ENCODE results near the gene CEP83. TPM values are rescaled to one million over a fixed set of nuclear protein-coding genes. Genes with fewer than 3 reads are reported as not detected.

The CEP83 gene
- total and polyA plus RNA-seq, 2 experiments from 2014 or later: 29.8 to 33.7 TPM

DNA sequence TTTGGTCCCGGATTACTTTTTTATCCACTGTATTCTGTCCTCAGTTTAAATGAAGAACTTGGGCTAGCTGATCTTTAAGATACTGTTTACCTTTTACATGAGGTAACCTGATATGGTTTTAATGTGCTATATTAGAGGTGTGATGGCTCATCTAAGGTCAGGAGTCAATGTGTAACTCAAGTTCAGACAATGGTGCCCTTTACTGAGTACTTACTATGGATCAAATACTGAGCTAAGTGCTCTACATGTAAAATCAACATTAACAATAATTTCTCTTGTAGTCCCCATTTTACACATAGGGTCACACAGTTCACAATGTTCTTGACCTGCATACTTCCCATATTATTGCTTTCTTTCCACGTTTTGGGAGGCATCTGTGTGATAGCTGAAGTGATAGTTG is 79.2 kb downstream of the CEP83 start (continued):
- TF ChIP-seq, protein P1, sequence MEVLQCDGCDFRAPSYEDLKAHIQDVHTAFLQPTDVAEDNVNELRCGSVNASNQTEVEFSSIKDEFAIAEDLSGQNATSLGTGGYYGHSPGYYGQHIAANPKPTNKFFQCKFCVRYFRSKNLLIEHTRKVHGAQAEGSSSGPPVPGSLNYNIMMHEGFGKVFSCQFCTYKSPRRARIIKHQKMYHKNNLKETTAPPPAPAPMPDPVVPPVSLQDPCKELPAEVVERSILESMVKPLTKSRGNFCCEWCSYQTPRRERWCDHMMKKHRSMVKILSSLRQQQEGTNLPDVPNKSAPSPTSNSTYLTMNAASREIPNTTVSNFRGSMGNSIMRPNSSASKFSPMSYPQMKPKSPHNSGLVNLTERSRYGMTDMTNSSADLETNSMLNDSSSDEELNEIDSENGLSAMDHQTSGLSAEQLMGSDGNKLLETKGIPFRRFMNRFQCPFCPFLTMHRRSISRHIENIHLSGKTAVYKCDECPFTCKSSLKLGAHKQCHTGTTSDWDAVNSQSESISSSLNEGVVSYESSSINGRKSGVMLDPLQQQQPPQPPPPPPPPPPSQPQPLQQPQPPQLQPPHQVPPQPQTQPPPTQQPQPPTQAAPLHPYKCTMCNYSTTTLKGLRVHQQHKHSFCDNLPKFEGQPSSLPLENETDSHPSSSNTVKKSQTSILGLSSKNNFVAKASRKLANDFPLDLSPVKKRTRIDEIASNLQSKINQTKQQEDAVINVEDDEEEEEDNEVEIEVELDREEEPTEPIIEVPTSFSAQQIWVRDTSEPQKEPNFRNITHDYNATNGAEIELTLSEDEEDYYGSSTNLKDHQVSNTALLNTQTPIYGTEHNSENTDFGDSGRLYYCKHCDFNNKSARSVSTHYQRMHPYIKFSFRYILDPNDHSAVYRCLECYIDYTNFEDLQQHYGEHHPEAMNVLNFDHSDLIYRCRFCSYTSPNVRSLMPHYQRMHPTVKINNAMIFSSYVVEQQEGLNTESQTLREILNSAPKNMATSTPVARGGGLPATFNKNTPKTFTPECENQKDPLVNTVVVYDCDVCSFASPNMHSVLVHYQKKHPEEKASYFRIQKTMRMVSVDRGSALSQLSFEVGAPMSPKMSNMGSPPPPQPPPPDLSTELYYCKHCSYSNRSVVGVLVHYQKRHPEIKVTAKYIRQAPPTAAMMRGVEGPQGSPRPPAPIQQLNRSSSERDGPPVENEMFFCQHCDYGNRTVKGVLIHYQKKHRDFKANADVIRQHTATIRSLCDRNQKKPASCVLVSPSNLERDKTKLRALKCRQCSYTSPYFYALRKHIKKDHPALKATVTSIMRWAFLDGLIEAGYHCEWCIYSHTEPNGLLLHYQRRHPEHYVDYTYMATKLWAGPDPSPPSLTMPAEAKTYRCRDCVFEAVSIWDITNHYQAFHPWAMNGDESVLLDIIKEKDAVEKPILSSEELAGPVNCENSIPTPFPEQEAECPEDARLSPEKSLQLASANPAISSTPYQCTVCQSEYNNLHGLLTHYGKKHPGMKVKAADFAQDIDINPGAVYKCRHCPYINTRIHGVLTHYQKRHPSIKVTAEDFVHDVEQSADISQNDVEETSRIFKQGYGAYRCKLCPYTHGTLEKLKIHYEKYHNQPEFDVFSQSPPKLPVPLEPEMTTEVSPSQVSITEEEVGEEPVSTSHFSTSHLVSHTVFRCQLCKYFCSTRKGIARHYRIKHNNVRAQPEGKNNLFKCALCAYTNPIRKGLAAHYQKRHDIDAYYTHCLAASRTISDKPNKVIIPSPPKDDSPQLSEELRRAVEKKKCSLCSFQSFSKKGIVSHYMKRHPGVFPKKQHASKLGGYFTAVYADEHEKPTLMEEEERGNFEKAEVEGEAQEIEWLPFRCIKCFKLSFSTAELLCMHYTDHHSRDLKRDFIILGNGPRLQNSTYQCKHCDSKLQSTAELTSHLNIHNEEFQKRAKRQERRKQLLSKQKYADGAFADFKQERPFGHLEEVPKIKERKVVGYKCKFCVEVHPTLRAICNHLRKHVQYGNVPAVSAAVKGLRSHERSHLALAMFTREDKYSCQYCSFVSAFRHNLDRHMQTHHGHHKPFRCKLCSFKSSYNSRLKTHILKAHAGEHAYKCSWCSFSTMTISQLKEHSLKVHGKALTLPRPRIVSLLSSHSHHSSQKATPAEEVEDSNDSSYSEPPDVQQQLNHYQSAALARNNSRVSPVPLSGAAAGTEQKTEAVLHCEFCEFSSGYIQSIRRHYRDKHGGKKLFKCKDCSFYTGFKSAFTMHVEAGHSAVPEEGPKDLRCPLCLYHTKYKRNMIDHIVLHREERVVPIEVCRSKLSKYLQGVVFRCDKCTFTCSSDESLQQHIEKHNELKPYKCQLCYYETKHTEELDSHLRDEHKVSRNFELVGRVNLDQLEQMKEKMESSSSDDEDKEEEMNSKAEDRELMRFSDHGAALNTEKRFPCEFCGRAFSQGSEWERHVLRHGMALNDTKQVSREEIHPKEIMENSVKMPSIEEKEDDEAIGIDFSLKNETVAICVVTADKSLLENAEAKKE (CRISPR knock-in tag; IDR thresholded peaks at IDR 0.05): no peak
- TF ChIP-seq, protein P2, sequence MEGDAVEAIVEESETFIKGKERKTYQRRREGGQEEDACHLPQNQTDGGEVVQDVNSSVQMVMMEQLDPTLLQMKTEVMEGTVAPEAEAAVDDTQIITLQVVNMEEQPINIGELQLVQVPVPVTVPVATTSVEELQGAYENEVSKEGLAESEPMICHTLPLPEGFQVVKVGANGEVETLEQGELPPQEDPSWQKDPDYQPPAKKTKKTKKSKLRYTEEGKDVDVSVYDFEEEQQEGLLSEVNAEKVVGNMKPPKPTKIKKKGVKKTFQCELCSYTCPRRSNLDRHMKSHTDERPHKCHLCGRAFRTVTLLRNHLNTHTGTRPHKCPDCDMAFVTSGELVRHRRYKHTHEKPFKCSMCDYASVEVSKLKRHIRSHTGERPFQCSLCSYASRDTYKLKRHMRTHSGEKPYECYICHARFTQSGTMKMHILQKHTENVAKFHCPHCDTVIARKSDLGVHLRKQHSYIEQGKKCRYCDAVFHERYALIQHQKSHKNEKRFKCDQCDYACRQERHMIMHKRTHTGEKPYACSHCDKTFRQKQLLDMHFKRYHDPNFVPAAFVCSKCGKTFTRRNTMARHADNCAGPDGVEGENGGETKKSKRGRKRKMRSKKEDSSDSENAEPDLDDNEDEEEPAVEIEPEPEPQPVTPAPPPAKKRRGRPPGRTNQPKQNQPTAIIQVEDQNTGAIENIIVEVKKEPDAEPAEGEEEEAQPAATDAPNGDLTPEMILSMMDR (conservative IDR thresholded peaks at IDR 0.05; ENCODE audit: low read depth in 2 of 2): no peak
- TF ChIP-seq CREB1 (CRISPR knock-in tag; IDR thresholded peaks at IDR 0.05; ENCODE audit: low read depth): no peak

DNA sequence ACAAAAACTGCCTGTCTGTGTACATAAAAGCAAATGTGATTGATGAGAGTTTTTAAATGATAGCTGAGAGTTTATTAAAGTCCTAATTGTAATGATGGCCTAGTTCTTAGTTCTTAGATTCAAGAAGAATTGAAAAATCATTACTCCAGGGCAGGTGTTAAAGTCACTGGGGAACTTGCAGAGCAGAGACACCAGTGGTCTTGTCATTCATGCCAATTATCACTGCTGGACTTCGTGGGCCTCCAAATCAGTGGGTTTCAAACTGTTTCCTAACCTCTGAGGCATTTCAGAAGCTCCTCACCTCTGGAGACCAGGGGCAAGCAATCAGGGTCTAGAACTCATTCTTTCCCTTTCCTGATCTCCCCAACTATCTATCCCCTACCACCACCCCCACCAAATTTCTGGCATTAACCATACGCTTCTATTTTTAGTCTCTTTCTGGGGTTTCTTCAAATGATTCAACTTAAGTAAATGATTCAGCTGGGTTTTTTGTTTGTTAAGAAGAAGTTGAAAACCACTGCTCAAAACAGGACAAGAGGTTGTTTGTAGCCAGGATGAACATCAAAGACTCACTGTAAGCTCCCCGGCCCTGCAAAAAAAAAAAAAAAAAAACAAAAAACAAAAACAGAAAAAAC is 80.1 kb downstream of the CEP83 start:
- Histone ChIP-seq H4K20me1 (replicated peaks; ENCODE audit: insufficient read depth) (no peaks in the 10 kb centered on the region), H3K36me3 (ENCODE audit: insufficient read depth) (no peaks in the 10 kb centered on the region; the same call in 1 of the 2 replicates), H3K27me3 (ENCODE audit: insufficient read depth) (no peaks in the 10 kb centered on the region), H3F3A (replicated peaks; ENCODE audit: low read depth) (no peaks in the 10 kb centered on the region), H3K27ac (ENCODE audit: low read depth) (no peak overlapping the region), H3K9me2 (ENCODE audit: insufficient read depth) (no peaks in the 10 kb centered on the region), H3K4me2 (no peak overlapping the region), H3K4me1 (ENCODE audit: insufficient read depth) (no peaks in the 10 kb centered on the region), H3K4me3 (no peak overlapping the region), H2AFZ (no peak overlapping the region), H3K79me2 (replicated peaks; ENCODE audit: insufficient read depth) (no peaks in the 10 kb centered on the region)
- DNase-seq (ENCODE audit: low spot score): no peak
- no peaks in the 10 kb centered on the region for H3K4me1 Mint-ChIP-seq
- no peaks in the 10 kb centered on the region for H3K27me3 Mint-ChIP-seq (ENCODE audit: insufficient read depth, low read depth, poor library complexity)
- peaks cover 10% of the 10 kb centered on the region; the same call in 2 of the 3 replicates for H3K36me3 Mint-ChIP-seq (ENCODE audit: low read depth)
- TF ChIP-seq NANOG (IDR thresholded peaks at IDR 0.05; ENCODE audit: borderline replicate concordance) (no peak), STAT1 (IDR thresholded peaks at IDR 0.05; ENCODE audit: unreplicated experiment) (no peak)
- TF ChIP-seq, protein P3, sequence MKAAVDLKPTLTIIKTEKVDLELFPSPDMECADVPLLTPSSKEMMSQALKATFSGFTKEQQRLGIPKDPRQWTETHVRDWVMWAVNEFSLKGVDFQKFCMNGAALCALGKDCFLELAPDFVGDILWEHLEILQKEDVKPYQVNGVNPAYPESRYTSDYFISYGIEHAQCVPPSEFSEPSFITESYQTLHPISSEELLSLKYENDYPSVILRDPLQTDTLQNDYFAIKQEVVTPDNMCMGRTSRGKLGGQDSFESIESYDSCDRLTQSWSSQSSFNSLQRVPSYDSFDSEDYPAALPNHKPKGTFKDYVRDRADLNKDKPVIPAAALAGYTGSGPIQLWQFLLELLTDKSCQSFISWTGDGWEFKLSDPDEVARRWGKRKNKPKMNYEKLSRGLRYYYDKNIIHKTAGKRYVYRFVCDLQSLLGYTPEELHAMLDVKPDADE (IDR thresholded peaks at IDR 0.05): no peak
- TF ChIP-seq, protein P4, sequence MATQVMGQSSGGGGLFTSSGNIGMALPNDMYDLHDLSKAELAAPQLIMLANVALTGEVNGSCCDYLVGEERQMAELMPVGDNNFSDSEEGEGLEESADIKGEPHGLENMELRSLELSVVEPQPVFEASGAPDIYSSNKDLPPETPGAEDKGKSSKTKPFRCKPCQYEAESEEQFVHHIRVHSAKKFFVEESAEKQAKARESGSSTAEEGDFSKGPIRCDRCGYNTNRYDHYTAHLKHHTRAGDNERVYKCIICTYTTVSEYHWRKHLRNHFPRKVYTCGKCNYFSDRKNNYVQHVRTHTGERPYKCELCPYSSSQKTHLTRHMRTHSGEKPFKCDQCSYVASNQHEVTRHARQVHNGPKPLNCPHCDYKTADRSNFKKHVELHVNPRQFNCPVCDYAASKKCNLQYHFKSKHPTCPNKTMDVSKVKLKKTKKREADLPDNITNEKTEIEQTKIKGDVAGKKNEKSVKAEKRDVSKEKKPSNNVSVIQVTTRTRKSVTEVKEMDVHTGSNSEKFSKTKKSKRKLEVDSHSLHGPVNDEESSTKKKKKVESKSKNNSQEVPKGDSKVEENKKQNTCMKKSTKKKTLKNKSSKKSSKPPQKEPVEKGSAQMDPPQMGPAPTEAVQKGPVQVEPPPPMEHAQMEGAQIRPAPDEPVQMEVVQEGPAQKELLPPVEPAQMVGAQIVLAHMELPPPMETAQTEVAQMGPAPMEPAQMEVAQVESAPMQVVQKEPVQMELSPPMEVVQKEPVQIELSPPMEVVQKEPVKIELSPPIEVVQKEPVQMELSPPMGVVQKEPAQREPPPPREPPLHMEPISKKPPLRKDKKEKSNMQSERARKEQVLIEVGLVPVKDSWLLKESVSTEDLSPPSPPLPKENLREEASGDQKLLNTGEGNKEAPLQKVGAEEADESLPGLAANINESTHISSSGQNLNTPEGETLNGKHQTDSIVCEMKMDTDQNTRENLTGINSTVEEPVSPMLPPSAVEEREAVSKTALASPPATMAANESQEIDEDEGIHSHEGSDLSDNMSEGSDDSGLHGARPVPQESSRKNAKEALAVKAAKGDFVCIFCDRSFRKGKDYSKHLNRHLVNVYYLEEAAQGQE (IDR thresholded peaks at IDR 0.05; ENCODE audit: unreplicated experiment): no peak
- H3K27ac Mint-ChIP-seq: no peak overlapping the region
- H3K4me3 Mint-ChIP-seq: no peak overlapping the region
- H3K9me3 Mint-ChIP-seq: no peaks in the 10 kb centered on the region
- ATAC-seq: no peak

All from GM23338 (cell line).